Cardiac muscle cell (in vitro differentiated cells and primary cell): ENCODE measurements around the gene GP2. TPM values are rescaled to one million over a fixed set of nuclear protein-coding genes. Genes with fewer than 3 reads are reported as not detected.
"Not testable (repeated sequence)": the region's sequence is repeated elsewhere in the genome, so short reads cannot be mapped to it uniquely, and the experiment has no call there.

Experiments used
- DNase-seq, 2 donors: peaks; one replicate each; pipeline versions ENCODE4 v3.0.0 to v3.0.0-alpha.2; 2010 to 2017; ENCODE audit warnings: low read depth in 1 of 2, low spot score in 1 of 2
- H3K27ac ChIP-seq: fragments of 200-600 bp; sonication (generic); 2 replicates; pipeline ENCODE4 v1.5.1; 2016
- H3K27me3 ChIP-seq: fragments of 200-600 bp; sonication (generic); 2 replicates; pipeline ENCODE4 v1.6.0; 2016; ENCODE audit warnings: control low read depth
- H3K36me3 ChIP-seq: fragments of 200-600 bp; sonication (generic); 2 replicates; pipeline ENCODE4 v1.5.1; 2016; ENCODE audit warnings: control low read depth
- H3K4me1 ChIP-seq: fragments of 200-600 bp; sonication (generic); 2 replicates; pipeline ENCODE4 v1.8.1; 2017; ENCODE audit warnings: low read depth, mild to moderate bottlenecking, mixed run types
- H3K4me3 ChIP-seq: fragments of 200-600 bp; sonication (generic); 2 replicates; pipeline ENCODE4 v1.5.1; 2016; ENCODE audit warnings: mild to moderate bottlenecking
- H3K9me3 ChIP-seq: fragments of 200-600 bp; sonication (generic); 2 replicates; pipeline ENCODE4 v1.5.1; 2017; ENCODE audit warnings: low read depth, mild to moderate bottlenecking, control low read depth
- CTCF ChIP-seq: IDR thresholded peaks from 2 replicates; pipeline ENCODE4 v1.5.1; 2012; ENCODE audit warnings: low read depth, mild to moderate bottlenecking, low read length
- polyA plus RNA-seq: library from polyadenylated mRNA; unstranded; fragments of >200 nt; fragmentation: Nextera tagmentation; extraction: Ambion mirVana; gene quantifications from 2 replicates; pipeline ENCODE4 v1.2.1, GENCODE V29; 2016
- total RNA-seq: library from RNA; depleted of rRNA; stranded (reverse); fragments of >200 nt; gene quantifications from 2 replicates; pipeline ENCODE4 v1.2.3, GENCODE V29; 2016

The GP2 gene
- total and polyA plus RNA-seq, 2 experiments from 2014 or later: not detected

DNA sequence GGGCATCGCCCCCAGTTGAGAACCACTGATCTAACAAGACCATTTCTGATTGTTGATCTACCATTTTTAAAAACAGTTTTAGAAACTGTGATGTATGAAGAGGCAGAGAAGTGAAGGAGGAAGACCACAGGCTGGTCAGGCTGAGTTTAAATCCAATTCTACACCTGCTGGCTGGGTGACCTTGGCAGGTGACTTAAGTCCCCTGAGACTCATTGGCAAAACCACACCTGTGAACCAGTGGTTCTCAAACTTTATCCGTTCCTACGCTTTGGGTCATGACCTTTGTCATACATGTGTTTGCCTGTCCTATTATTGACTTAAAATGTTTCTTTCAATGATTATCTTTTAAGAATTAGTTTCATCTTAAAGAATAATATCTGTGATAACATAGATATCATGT is 2.3 kb downstream of the GP2 start:
- Histone ChIP-seq H3K27ac (no peak overlapping the region), H3K27me3 (no peaks in the 10 kb centered on the region), H3K9me3 (no peaks in the 10 kb centered on the region), H3K36me3 (no peaks in the 10 kb centered on the region), H3K4me3 (no peak overlapping the region), H3K4me1 (no peaks in the 10 kb centered on the region)
- no peak for DNase-seq
- TF ChIP-seq CTCF: no peak

- Histone ChIP-seq H3K4me3 (no peak overlapping the region), H3K36me3 (no peaks in the 10 kb centered on the region), H3K4me1 (no peaks in the 10 kb centered on the region), H3K9me3 (no peaks in the 10 kb centered on the region), H3K27me3 (no peaks in the 10 kb centered on the region), H3K27ac (no peak overlapping the region)
- DNase-seq: no peak
- TF ChIP-seq CTCF: no peak
These were observed 3.7 kb downstream of the GP2 start for GRCh38 chr16:20323591-20324117.

DNA sequence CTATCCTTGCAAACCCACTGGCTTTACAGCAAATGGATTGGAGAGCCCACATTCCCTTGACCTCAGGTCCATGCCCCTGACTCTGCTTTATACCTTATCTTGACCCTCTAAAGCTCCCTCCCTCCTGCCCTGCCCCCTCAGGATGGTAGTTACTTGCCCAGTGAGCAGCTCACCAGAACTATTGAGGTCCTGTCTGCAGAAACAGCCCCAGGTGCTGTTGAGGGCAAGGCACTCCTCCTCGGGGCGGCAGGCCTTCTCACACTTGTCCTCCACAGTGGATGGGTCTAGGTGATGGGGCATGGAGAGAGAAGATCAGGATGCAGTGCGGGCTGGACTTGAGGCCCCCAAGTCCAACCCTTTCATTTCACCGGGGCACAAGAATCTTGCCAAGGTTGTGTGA is 4.6 kb downstream of the GP2 start:
- Histone ChIP-seq H3K4me3 (no peak overlapping the region), H3K36me3 (no peaks in the 10 kb centered on the region), H3K27me3 (no peaks in the 10 kb centered on the region), H3K9me3 (no peaks in the 10 kb centered on the region), H3K27ac (no peak overlapping the region), H3K4me1 (no peaks in the 10 kb centered on the region)
- TF ChIP-seq CTCF: no peak
- DNase-seq: no peak

DNA sequence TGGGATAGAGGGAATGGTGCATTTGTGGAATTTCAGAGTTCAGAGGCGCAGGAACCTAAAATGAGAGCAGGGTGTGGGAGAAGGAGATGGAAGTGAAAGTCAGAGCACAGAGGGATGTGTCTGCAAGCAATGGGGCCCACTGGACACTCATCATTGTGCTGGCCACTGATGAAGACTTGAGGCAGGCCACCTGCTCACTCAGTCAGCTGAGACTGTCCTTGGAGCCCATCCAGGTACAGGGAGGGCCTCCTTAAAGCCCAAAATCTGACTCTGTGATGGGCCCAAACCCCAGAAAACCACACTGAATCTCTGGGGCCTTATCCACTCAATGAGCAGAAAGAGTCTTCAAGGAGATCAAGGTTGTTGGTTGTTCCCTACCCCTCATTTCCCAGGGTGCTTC is 5.6 kb downstream of the GP2 start:
- H3K27ac ChIP-seq: no peak overlapping the region
- TF ChIP-seq CTCF: no peak

DNA sequence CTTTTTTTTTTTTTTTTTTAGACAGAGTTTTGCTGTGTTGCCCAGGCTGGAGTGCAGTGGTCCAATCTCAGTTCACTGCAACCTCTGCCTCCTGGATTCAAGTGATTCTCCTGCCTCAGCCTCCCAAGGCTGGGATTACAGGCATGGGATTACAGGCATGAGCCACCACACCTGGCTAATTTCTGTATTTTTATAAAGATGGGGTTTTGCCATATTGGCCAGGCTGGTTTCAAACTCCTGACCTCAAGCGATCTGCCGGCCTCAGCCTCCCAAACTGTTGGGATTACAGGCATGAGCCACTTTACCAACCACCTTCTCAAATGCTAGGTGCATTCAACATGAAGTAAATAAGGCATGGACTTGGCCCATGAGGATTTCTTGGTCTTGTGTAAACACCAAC is 6.3 kb downstream of the GP2 start:
- H3K27ac ChIP-seq: not testable (repeated sequence)

More for the DNA sequence above, 5.6 kb downstream of the GP2 start:
- Histone ChIP-seq H3K27me3 (peaks cover 2% of the 10 kb centered on the region), H3K9me3 (no peaks in the 10 kb centered on the region), H3K4me3 (no peak overlapping the region), H3K36me3 (no peaks in the 10 kb centered on the region), H3K4me1 (no peaks in the 10 kb centered on the region)
- no peak for DNase-seq

GRCh38 chr16:20320592-20320991 is 6.7 kb downstream of the GP2 start:
- DNase-seq: no peak
- Histone ChIP-seq H3K9me3 (no peaks in the 10 kb centered on the region), H3K4me1 (no peaks in the 10 kb centered on the region), H3K36me3 (no peaks in the 10 kb centered on the region), H3K4me3 (no peak overlapping the region), H3K27ac (no peak overlapping the region), H3K27me3 (peaks cover 7% of the 10 kb centered on the region)
- no peak for TF ChIP-seq CTCF

More for the DNA sequence above, 6.3 kb downstream of the GP2 start:
- not testable (repeated sequence) for H3K4me3 ChIP-seq, H3K4me1 ChIP-seq, H3K27me3 ChIP-seq, H3K9me3 ChIP-seq, H3K36me3 ChIP-seq, DNase-seq
